Liver (tissue), 9 donors: ENCODE data around the gene CNR2. TPM values are rescaled to one million over a fixed set of nuclear protein-coding genes. Genes with fewer than 3 reads are reported as not detected.
"Not testable (repeated sequence)": the region's sequence is repeated elsewhere in the genome, so short reads cannot be mapped to it uniquely, and the experiment has no call there.

Experiments
- DNase-seq: peaks from one replicate; pipeline ENCODE4 v3.0.0-alpha.2; 2017; ENCODE audit warnings: low spot score
- H3K27ac ChIP-seq, 2 donors: one replicate each; pipeline ENCODE4 v1.7.0; 2013; ENCODE audit warnings: inconsistent platforms in 2 of 2, low read length in 2 of 2, control low read depth in 1 of 2, low read depth in 1 of 2, mild to moderate bottlenecking in 1 of 2
- H3K27me3 ChIP-seq, 4 donors: one replicate each; pipeline versions ENCODE4 v1.6.1 to v1.7.0; 2013; ENCODE audit warnings: low read length in 3 of 4, inconsistent platforms in 1 of 4, mild to moderate bottlenecking in 1 of 4, moderate library complexity in 1 of 4; ENCODE audit not compliant: control insufficient read depth in 4 of 4, insufficient read depth in 4 of 4
- H3K36me3 ChIP-seq, 4 donors: one replicate each; pipeline versions ENCODE4 v1.6.1 to v1.7.0; 2013; ENCODE audit warnings: low read length in 3 of 4, mild to moderate bottlenecking in 3 of 4, low read depth in 1 of 4, moderate library complexity in 1 of 4; ENCODE audit not compliant: control insufficient read depth in 4 of 4, insufficient read depth in 3 of 4
- H3K4me1 ChIP-seq, 4 donors: one replicate each; pipeline versions ENCODE4 v1.6.1 to v1.7.0; 2013; ENCODE audit warnings: low read length in 3 of 4, mild to moderate bottlenecking in 3 of 4, moderate library complexity in 1 of 4; ENCODE audit not compliant: control insufficient read depth in 4 of 4, insufficient read depth in 4 of 4
- H3K4me3 ChIP-seq, 3 donors: one replicate each; pipeline versions ENCODE4 v1.6.1 to v1.7.0; 2013; ENCODE audit warnings: low read length in 3 of 3, control low read depth in 1 of 3, low read depth in 1 of 3, mild to moderate bottlenecking in 1 of 3
- H3K9ac ChIP-seq, 2 donors: one replicate each; pipeline ENCODE4 v1.7.0; 2013; ENCODE audit warnings: low read length in 2 of 2, mild to moderate bottlenecking in 2 of 2, moderate library complexity in 2 of 2, control low read depth in 1 of 2, low read depth in 1 of 2
- H3K9me3 ChIP-seq, 4 donors: one replicate each; pipeline versions ENCODE4 v1.6.1 to v1.7.0; 2013; ENCODE audit warnings: low read length in 3 of 4; ENCODE audit not compliant: control insufficient read depth in 4 of 4
- CTCF ChIP-seq: fragments of 150-350 bp; IDR thresholded peaks from 2 replicates; pipeline ENCODE4 v1.5.1; 2017; ENCODE audit warnings: improper control_type of control experiment, low read depth, low read length; ENCODE audit not compliant: missing input control
- EGR1 ChIP-seq, 2 donors: IDR thresholded peaks; 2 replicates each; pipeline ENCODE4 v1.6.1; 2016 to 2018; ENCODE audit warnings: antibody characterized with exemption in 2 of 2, low read depth in 2 of 2
- FOXA2 ChIP-seq: IDR thresholded peaks from 2 replicates; pipeline ENCODE4 v1.6.1; 2016; ENCODE audit warnings: antibody characterized with exemption
- GABPA ChIP-seq, 2 donors: IDR thresholded peaks in 1 of 2; conservative IDR thresholded peaks in 1 of 2; 2 replicates each; pipeline ENCODE4 v1.6.1; 2016; ENCODE audit warnings: antibody characterized with exemption in 2 of 2, mild to moderate bottlenecking in 1 of 2, moderate library complexity in 1 of 2
- HNF4A ChIP-seq, 2 donors: conservative IDR thresholded peaks; 2 replicates each; pipeline ENCODE4 v1.6.1; 2016; ENCODE audit warnings: antibody characterized with exemption in 2 of 2, mild to moderate bottlenecking in 2 of 2
- HNF4G ChIP-seq: IDR thresholded peaks from 2 replicates; pipeline ENCODE4 v1.6.1; 2016; ENCODE audit warnings: antibody characterized with exemption
- JUND ChIP-seq, 2 donors: IDR thresholded peaks; 2 replicates each; pipeline ENCODE4 v1.6.1; 2016; ENCODE audit warnings: antibody characterized with exemption in 2 of 2
- REST ChIP-seq: IDR thresholded peaks from 2 replicates; pipeline ENCODE4 v1.6.1; 2016; ENCODE audit warnings: antibody characterized with exemption, mild to moderate bottlenecking
- TAF1 ChIP-seq: conservative IDR thresholded peaks from 2 replicates; pipeline ENCODE4 v1.6.1; 2016; ENCODE audit warnings: antibody characterized with exemption, mild to moderate bottlenecking
- YY1 ChIP-seq: IDR thresholded peaks from 2 replicates; pipeline ENCODE4 v1.6.1; 2016; ENCODE audit warnings: antibody characterized with exemption, mild to moderate bottlenecking
- ZBTB33 ChIP-seq: IDR thresholded peaks from 2 replicates; pipeline ENCODE4 v1.6.1; 2016; ENCODE audit warnings: antibody characterized with exemption
- WGBS: extraction: QIAGEN DNeasy Blood & Tissue Kit; methylation state at CpG from one replicate; pipeline ENCODE4 v1.1.7; 2013; 5-methylcytosine and 5-hydroxymethylcytosine counted together
- polyA plus RNA-seq, 2 donors: library from polyadenylated mRNA; stranded (reverse) in 1 of 2; unstranded in 1 of 2; fragments of 200-250 nt in 1 of 2; fragments of >200 nt in 1 of 2; fragmentation: Nextera tagmentation in 1 of 2; extraction: Ambion mirVana in 1 of 2; gene quantifications; one replicate each; pipeline versions ENCODE4 v1.2.1 to v1.2.3, GENCODE V29; 2013 to 2015
- total RNA-seq, 2 donors: library from RNA; depleted of rRNA; stranded (reverse); fragments of >200 nt; gene quantifications; one replicate each; pipeline ENCODE4 v1.2.3, GENCODE V29; 2014
- donor health status: healthy.
- donor health status: healthy.
- donor health status: healthy.
- donor health status: healthy.
- donor health status: healthy.

CNR2 gene
- total and polyA plus RNA-seq, 4 donors = 0.03 to 0.28 (median 0.09) TPM

- not testable (repeated sequence) for DNase-seq, H3K9me3 ChIP-seq, H3K27me3 ChIP-seq, H3K27ac ChIP-seq, H3K4me3 ChIP-seq, H3K9ac ChIP-seq, H3K4me1 ChIP-seq
- peaks cover 3 to 25% (median 18%) of the 10 kb centered on the region in 4 donors for H3K36me3 ChIP-seq
- WGBS = 99% methylated on average over 2 of the region's 2 CpGs
Measured at GRCh38 chr1:23847482-23848095, 65.6 kb downstream of the CNR2 start.

- H3K9me3 ChIP-seq = no peaks in the 10 kb centered on the region
- H3K27me3 ChIP-seq = no peaks in the 10 kb centered on the region
- no peak overlapping the region for H3K27ac ChIP-seq
- peaks cover 3 to 25% (median 18%) of the 10 kb centered on the region in 4 donors for H3K36me3 ChIP-seq
- no peaks in the 10 kb centered on the region for H3K4me1 ChIP-seq
- no peak for TF ChIP-seq YY1
- TF ChIP-seq GABPA (IDR thresholded peaks at IDR 0.05 in 1 of 2, conservative IDR thresholded peaks at IDR 0.05 in 1 of 2) = no peak
- TF ChIP-seq JUND (IDR thresholded peaks at IDR 0.05) = no peak
- no peak for TF ChIP-seq TAF1
- no peak for TF ChIP-seq CTCF
- TF ChIP-seq ZBTB33 = no peak
- no peak for TF ChIP-seq HNF4G
- TF ChIP-seq HNF4A (conservative IDR thresholded peaks at IDR 0.05) = no peak
- TF ChIP-seq REST = no peak
- TF ChIP-seq FOXA2 = no peak
- no peak for TF ChIP-seq EGR1 (IDR thresholded peaks at IDR 0.05; ENCODE audit: low read depth in 2 of 2)
- DNase-seq = no peak
- 98% methylated on average over 2 of the region's 2 CpGs for WGBS
- H3K4me3 ChIP-seq = no peak overlapping the region
- no peak overlapping the region for H3K9ac ChIP-seq
Measured at GRCh38 chr1:23845163-23845562, 68.0 kb downstream of the CNR2 start.
